ENCODE measurements around the gene EGFR.

EGFR gene

DNA sequence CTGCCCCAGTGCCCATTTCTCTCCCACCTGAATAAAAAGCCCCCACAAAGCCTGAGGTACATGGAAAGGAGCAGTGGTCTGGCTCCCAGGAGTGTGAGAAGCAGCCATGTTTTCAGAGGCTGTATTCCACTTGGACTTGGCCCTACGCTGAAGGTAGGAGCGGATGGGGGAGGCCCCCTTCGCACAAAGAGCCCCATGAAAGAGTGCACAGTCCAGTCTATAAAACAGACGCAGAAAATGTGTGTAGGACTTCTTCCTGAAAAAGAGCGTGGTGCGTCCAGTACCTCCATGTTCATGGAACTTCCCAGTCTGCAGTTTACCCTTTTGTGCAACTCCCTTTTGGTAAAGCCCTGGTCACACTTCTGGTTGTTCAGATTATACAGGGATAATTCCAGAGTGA, 69.3 kb downstream of the EGFR start:
- DNase-seq (ENCODE audit: low read depth), result no peak
- H3K4me3 ChIP-seq (ENCODE audit: control insufficient read depth, low read depth, low read length), result no peak overlapping the region
- TF ChIP-seq CTCF (conservative IDR thresholded peaks at IDR 0.05; ENCODE audit: control insufficient read depth, insufficient read depth, low read depth, low read length), result no peak

DNA sequence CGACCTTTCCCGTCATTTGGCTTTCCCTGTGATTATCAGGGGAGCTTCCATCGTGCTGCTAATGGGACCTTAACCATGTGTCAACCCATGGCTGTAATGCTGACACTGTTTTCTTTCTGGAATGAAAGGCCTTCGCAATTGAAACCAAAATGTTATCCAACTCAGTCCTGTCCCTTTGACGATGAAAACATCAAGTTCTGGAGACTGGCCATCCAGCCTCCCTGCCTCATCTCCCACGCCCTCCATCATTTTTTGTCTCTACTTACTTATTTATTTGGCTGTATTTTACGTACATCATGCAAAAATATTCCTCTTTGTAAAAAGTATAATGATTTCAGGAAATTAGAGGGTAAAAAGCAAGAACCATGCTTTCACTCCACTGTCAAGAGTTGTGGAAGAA, 69.8 kb downstream of the EGFR start:
- DNase-seq (ENCODE audit: low read depth), result no peak
- no peak for TF ChIP-seq CTCF (conservative IDR thresholded peaks at IDR 0.05; ENCODE audit: control insufficient read depth, insufficient read depth, low read depth, low read length)
- no peak overlapping the region for H3K4me3 ChIP-seq (ENCODE audit: control insufficient read depth, low read depth, low read length)

DNA sequence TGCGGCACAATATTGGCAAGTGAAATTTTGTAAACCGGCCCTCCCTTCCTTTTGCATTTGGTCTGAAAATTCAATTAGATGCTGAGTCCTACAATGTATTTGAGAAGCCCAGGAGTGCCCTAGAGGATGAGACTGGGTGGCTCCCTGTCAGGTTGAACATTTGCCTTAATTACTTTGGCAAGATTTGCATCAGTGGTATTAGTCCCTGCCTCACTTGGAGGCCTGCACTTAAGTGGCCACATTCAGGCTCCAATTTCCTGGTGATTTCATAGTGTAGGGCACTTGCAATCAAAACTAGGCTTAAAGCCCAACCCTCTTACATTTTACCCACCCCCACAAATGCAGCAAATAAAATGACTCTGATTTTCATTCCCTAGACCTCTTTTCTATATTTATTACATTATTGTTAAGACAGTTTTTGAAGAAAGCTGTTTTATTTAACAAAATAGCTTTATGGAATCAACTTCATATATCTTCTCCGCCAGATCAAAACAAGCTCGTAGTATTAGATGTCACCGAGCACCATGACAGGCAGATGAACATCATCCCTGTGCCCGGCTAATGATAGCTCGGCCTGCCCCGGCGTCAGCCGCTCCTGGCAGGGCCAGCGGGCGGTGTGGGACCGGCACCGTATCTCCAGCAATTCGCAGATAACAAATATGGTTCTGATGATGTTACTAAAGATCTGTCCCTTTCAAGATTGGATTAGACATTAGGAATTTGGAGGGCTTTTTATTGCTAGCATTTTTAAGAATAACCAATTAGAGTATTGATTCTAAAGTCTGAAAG, 73.6 kb downstream of the EGFR start:
- H3K4me3 ChIP-seq (ENCODE audit: control insufficient read depth, low read depth, low read length), result no peak overlapping the region
- DNase-seq (ENCODE audit: low read depth), result no peak
- no peak for TF ChIP-seq CTCF (conservative IDR thresholded peaks at IDR 0.05; ENCODE audit: control insufficient read depth, insufficient read depth, low read depth, low read length)

DNA sequence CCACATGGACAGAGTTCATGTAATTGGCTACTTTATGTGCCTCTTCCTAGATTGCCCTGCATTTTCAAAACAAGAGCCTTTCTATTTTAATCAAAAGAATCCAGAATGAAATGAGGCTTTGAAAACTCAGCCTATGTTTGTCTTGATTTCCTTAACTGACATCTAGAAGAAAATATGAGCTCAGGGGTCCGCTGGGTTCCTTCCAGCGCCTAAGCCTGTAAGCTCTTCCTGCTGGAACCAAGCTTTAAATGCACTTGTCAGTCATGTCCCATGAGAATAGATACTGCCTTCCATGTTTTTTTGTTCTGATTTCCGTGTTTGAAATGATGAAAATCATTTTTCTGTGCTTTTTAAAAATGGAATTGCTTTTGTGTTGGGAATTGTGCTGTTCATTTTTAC, 74.2 kb downstream of the EGFR start:
- H3K4me3 ChIP-seq (ENCODE audit: control insufficient read depth, low read depth, low read length), result no peak overlapping the region
- DNase-seq (ENCODE audit: low read depth), result no peak
- no peak for TF ChIP-seq CTCF (conservative IDR thresholded peaks at IDR 0.05; ENCODE audit: control insufficient read depth, insufficient read depth, low read depth, low read length)

- no peak for DNase-seq (ENCODE audit: low read depth)
- no peak overlapping the region for H3K4me3 ChIP-seq (ENCODE audit: control insufficient read depth, low read depth, low read length)
- TF ChIP-seq CTCF (conservative IDR thresholded peaks at IDR 0.05; ENCODE audit: control insufficient read depth, insufficient read depth, low read depth, low read length), result no peak
Measured at GRCh38 chr7:55093674-55094073, 74.9 kb downstream of the EGFR start.

GRCh38 chr7:55094092-55094690, 75.4 kb downstream of the EGFR start:
- DNase-seq (ENCODE audit: low read depth), result no peak
- H3K4me3 ChIP-seq (ENCODE audit: control insufficient read depth, low read depth, low read length), result no peak overlapping the region
- no peak for TF ChIP-seq CTCF (conservative IDR thresholded peaks at IDR 0.05; ENCODE audit: control insufficient read depth, insufficient read depth, low read depth, low read length)

Data from fibroblast of mammary gland (primary cell).